Left ventricle myocardium inferior (tissue), 1 donor: ENCODE measurements around the gene LRRFIP1. TPM values are rescaled to one million over a fixed set of nuclear protein-coding genes. Genes with fewer than 3 reads are reported as not detected.

Experiments
- DNase-seq: peaks from one replicate; pipeline ENCODE4 v3.0.0-alpha.2; 2020
- H3K27ac ChIP-seq: fragments of 200-600 bp; replicated peaks from 2 replicates; pipeline ENCODE4 v1.8.0; 2021
- H3K27me3 ChIP-seq: fragments of 200-600 bp; 2 replicates; pipeline ENCODE4 v1.8.0; 2021; ENCODE audit warnings: low read depth
- H3K36me3 ChIP-seq: fragments of 200-600 bp; 2 replicates; pipeline ENCODE4 v1.8.0; 2021
- H3K4me1 ChIP-seq: fragments of 200-600 bp; 2 replicates; pipeline ENCODE4 v1.8.0; 2021
- H3K4me3 ChIP-seq: fragments of 200-600 bp; 2 replicates; pipeline ENCODE4 v1.8.0; 2021; ENCODE audit warnings: mild to moderate bottlenecking, moderate library complexity
- H3K9me3 ChIP-seq: fragments of 200-600 bp; replicated peaks from 2 replicates; pipeline ENCODE4 v1.8.0; 2021
- intact Hi-C: fragments of 100-400 bp; cut with micrococcal nuclease; formaldehyde crosslinking; loops from one replicate; pipeline ENCODE4 v1.11.0; 2022
- total RNA-seq: library from RNA; stranded (reverse); fragmentation: NEBNext Ultra II Directional; extraction: Animal tissue kit (Norgen Biotek cat#: 25700); gene quantifications from one replicate; pipeline ENCODE4 v1.2.1, GENCODE V29; 2021
- TF ChIP-seq, protein P1 (sequence below): fragments of 200-600 bp; IDR thresholded peaks from 2 replicates; pipeline ENCODE4 v1.8.0; 2021; ENCODE audit warnings: antibody characterized with exemption, mild to moderate bottlenecking, borderline replicate concordance
- donor health status: DM: no; HTN: yes; CAD: no; lungs with severe emphysema.

LRRFIP1 gene
- total RNA-seq, 1 donor from 2014 or later, result 97.1 TPM

DNA sequence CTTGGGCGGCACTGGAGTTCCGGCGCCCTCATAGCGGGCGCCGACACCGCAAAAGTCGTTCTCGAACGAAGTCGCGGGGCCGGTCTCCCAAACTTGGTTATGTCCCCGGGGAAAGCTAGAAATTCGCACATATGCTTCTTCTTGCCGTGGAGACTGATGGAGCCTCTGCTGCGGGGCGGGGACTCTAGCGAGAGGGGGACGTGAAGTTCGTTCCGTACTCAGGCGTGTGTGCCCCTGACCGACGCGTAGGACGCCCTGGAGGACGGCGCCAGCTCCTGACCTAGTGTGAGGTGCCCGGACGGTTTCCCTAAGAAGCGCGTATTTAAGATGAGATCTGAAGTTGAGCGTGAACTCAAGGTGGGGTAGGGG is 171.7 kb downstream of the LRRFIP1 start:
- peaks cover 18% of the 10 kb centered on the region for H3K9me3 ChIP-seq
- H3K4me3 ChIP-seq, result no peak overlapping the region
- TF ChIP-seq, protein P1, sequence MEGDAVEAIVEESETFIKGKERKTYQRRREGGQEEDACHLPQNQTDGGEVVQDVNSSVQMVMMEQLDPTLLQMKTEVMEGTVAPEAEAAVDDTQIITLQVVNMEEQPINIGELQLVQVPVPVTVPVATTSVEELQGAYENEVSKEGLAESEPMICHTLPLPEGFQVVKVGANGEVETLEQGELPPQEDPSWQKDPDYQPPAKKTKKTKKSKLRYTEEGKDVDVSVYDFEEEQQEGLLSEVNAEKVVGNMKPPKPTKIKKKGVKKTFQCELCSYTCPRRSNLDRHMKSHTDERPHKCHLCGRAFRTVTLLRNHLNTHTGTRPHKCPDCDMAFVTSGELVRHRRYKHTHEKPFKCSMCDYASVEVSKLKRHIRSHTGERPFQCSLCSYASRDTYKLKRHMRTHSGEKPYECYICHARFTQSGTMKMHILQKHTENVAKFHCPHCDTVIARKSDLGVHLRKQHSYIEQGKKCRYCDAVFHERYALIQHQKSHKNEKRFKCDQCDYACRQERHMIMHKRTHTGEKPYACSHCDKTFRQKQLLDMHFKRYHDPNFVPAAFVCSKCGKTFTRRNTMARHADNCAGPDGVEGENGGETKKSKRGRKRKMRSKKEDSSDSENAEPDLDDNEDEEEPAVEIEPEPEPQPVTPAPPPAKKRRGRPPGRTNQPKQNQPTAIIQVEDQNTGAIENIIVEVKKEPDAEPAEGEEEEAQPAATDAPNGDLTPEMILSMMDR, result no peak
- H3K27me3 ChIP-seq, result no peaks in the 10 kb centered on the region
- DNase-seq, result no peak
- no peaks in the 10 kb centered on the region for H3K4me1 ChIP-seq
- no peaks in the 10 kb centered on the region for H3K36me3 ChIP-seq
- intact Hi-C loops, result no loop called here
- H3K27ac ChIP-seq, result no peak overlapping the region

GRCh38 chr2:237801466-237801865 is 174.1 kb downstream of the LRRFIP1 start:
- peaks cover 4% of the 10 kb centered on the region for H3K4me1 ChIP-seq
- TF ChIP-seq, protein P1, result no peak
- intact Hi-C loops, result no loop called here
- no peaks in the 10 kb centered on the region for H3K36me3 ChIP-seq
- no peaks in the 10 kb centered on the region for H3K27me3 ChIP-seq
- peaks cover 18% of the 10 kb centered on the region for H3K9me3 ChIP-seq
- H3K4me3 ChIP-seq, result no peak overlapping the region
- H3K27ac ChIP-seq, result no peak overlapping the region
- DNase-seq, result no peak

- Histone ChIP-seq H3K4me3 (no peak overlapping the region), H3K27ac (no peak overlapping the region), H3K27me3 (no peaks in the 10 kb centered on the region), H3K36me3 (no peaks in the 10 kb centered on the region), H3K9me3 (no peaks in the 10 kb centered on the region), H3K4me1 (peaks cover 6% of the 10 kb centered on the region)
- TF ChIP-seq, protein P1, result no peak
- intact Hi-C loops, result no loop called here
- DNase-seq, result no peak
Observed at GRCh38 chr2:237806334-237806733, 178.9 kb downstream of the LRRFIP1 start.

GRCh38 chr2:237815637-237816036 is 188.2 kb downstream of the LRRFIP1 start:
- Histone ChIP-seq H3K27ac (no peak overlapping the region), H3K4me1 (no peaks in the 10 kb centered on the region), H3K27me3 (no peaks in the 10 kb centered on the region), H3K36me3 (no peaks in the 10 kb centered on the region), H3K4me3 (no peak overlapping the region), H3K9me3 (no peaks in the 10 kb centered on the region)
- intact Hi-C loops, result no loop called here
- TF ChIP-seq, protein P1, result no peak
- DNase-seq, result no peak

DNA sequence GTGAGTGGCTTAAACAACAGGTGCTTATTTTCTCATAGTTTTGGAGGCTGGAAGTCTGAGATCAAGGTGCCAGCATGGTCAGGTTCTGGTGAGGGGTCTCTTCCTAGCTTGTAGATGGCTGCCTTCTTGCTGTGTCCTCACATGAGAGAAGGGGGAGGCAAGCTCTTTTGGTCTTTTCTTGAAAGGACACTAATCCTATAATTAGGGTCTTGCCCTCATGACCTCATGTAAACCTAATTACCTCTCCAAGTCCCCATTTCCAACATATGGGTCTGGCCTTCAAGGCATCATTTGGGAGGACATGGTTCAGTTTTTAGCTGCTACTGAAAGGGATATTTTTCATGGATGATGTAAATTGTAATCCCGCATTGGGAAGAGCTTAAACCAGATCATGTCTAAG is 189.1 kb downstream of the LRRFIP1 start:
- Histone ChIP-seq H3K36me3 (no peaks in the 10 kb centered on the region), H3K9me3 (no peaks in the 10 kb centered on the region), H3K27ac (no peak overlapping the region), H3K27me3 (no peaks in the 10 kb centered on the region), H3K4me3 (no peak overlapping the region), H3K4me1 (no peaks in the 10 kb centered on the region)
- DNase-seq, result no peak
- intact Hi-C loops, result no loop called here
- TF ChIP-seq, protein P1, result no peak

- TF ChIP-seq, protein P1, result no peak
- Histone ChIP-seq H3K27me3 (no peaks in the 10 kb centered on the region), H3K36me3 (no peaks in the 10 kb centered on the region), H3K4me1 (no peaks in the 10 kb centered on the region), H3K9me3 (no peaks in the 10 kb centered on the region), H3K27ac (no peak overlapping the region), H3K4me3 (no peak overlapping the region)
- intact Hi-C loops, result no loop called here
- no peak for DNase-seq
Observed at GRCh38 chr2:237818066-237818473, 190.7 kb downstream of the LRRFIP1 start.
